Hepatocyte (in vitro differentiated cells): ENCODE results near the gene TUBB3. TPM values are rescaled to one million over a fixed set of nuclear protein-coding genes. Genes with fewer than 3 reads are reported as not detected.

Experiments used
- DNase-seq: peaks from one replicate; pipeline ENCODE4 v3.0.0-alpha.2; 2016; ENCODE audit warnings: low spot score
- H2AFZ ChIP-seq: fragments of 200-600 bp; sonication (generic); 2 replicates; pipeline ENCODE4 v1.6.0; 2016; ENCODE audit warnings: antibody characterized with exemption, mild to moderate bottlenecking
- H3K27ac ChIP-seq: fragments of 200-600 bp; sonication (generic); 2 replicates; pipeline ENCODE4 v1.5.1; 2016; ENCODE audit warnings: mild to moderate bottlenecking
- H3K27me3 ChIP-seq: fragments of 200-600 bp; sonication (generic); 2 replicates; pipeline ENCODE4 v1.6.1; 2016
- H3K36me3 ChIP-seq: fragments of 200-600 bp; sonication (generic); replicated peaks from 2 replicates; pipeline ENCODE4 v1.5.1; 2016; ENCODE audit warnings: low read depth; ENCODE audit not compliant: insufficient read depth
- H3K4me1 ChIP-seq: fragments of 200-600 bp; sonication (generic); 2 replicates; pipeline ENCODE4 v1.5.1; 2016; ENCODE audit warnings: mild to moderate bottlenecking, moderate library complexity; ENCODE audit not compliant: insufficient read depth
- H3K4me2 ChIP-seq: fragments of 200-600 bp; sonication (generic); 2 replicates; pipeline ENCODE4 v1.6.0; 2016
- H3K4me3 ChIP-seq: fragments of 200-600 bp; sonication (generic); 2 replicates; pipeline ENCODE4 v1.5.1; 2016; ENCODE audit warnings: mild to moderate bottlenecking
- H3K79me2 ChIP-seq: fragments of 200-600 bp; sonication (generic); 2 replicates; pipeline ENCODE4 v1.6.0; 2017; ENCODE audit warnings: mild to moderate bottlenecking
- H3K9me2 ChIP-seq: fragments of 200-600 bp; sonication (generic); replicated peaks from 2 replicates; pipeline ENCODE4 v1.6.0; 2017; ENCODE audit warnings: mild to moderate bottlenecking; ENCODE audit not compliant: insufficient read depth
- H3K9me3 ChIP-seq: fragments of 200-600 bp; sonication (generic); 2 replicates; pipeline ENCODE4 v1.5.1; 2016; ENCODE audit warnings: low read depth, mild to moderate bottlenecking
- H4K20me1 ChIP-seq: fragments of 200-600 bp; sonication (generic); 2 replicates; pipeline ENCODE4 v1.6.0; 2016; ENCODE audit warnings: mild to moderate bottlenecking; ENCODE audit not compliant: insufficient read depth, poor library complexity, severe bottlenecking
- EZH2 ChIP-seq: fragments of 200-600 bp; sonication (generic); IDR thresholded peaks from 2 replicates; pipeline ENCODE4 v1.6.1; 2016; ENCODE audit warnings: antibody characterized with exemption, mild to moderate bottlenecking, borderline replicate concordance
- EZH2phosphoT487 ChIP-seq: fragments of 200-600 bp; sonication (generic); IDR thresholded peaks from one replicate; pipeline ENCODE4 v1.6.1; 2018; ENCODE audit warnings: antibody characterized with exemption, mild to moderate bottlenecking, low read depth, moderate library complexity; ENCODE audit not compliant: unreplicated experiment, severe bottlenecking
- whole genome bisulfite sequencing: methylation state at CpG from one replicate; pipeline ENCODE4 v1.1.6; 2016; ENCODE audit warnings: low lambda C conversion rate; ENCODE audit errors: missing lambda C conversion rate; 5-methylcytosine and 5-hydroxymethylcytosine counted together
- polyA plus RNA-seq: library from polyadenylated mRNA; unstranded; fragments of >200 nt; fragmentation: Nextera tagmentation; extraction: Ambion mirVana; gene quantifications from 2 replicates; pipeline ENCODE4 v1.2.1, GENCODE V29; 2016
- total RNA-seq: library from RNA; depleted of rRNA; stranded (reverse); fragments of >200 nt; gene quantifications from 2 replicates; pipeline ENCODE4 v1.2.3, GENCODE V29; 2014
- TF ChIP-seq, protein P1 (sequence below): fragments of 200-600 bp; sonication (generic); IDR thresholded peaks from 2 replicates; pipeline ENCODE4 v1.5.1; 2016; ENCODE audit warnings: antibody characterized with exemption, mild to moderate bottlenecking; ENCODE audit not compliant: poor library complexity

The TUBB3 gene
- total and polyA plus RNA-seq, 2 experiments from 2014 or later: 69.3 to 87.2 TPM

DNA sequence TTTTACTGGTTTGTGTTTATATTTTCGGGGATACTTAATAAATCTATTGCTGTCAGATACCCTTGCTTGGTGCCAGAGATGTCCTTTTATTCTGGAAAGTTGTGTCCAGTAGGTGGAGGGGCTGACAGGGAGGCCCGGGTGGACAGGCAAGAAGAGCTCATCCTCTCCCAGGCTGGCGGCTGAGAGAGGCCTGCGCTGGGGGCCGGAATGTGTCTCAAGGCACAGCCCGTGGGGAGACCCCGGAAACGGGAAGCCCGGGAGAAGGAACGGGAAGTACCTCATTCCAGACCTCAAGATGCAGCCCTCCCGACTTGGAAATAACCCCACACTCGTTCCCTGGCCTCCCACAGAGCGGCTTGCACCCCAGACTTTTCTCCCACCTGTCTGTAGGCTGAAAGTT lies 12.9 kb downstream of the TUBB3 start:
- Histone ChIP-seq H4K20me1 (no peaks in the 10 kb centered on the region), H3K79me2 (no peaks in the 10 kb centered on the region), H2AFZ (no peak overlapping the region), H3K9me2 (no peaks in the 10 kb centered on the region), H3K27ac (no peak overlapping the region), H3K4me3 (no peak overlapping the region), H3K9me3 (no peaks in the 10 kb centered on the region), H3K36me3 (no peaks in the 10 kb centered on the region), H3K4me2 (no peak overlapping the region), H3K4me1 (no peaks in the 10 kb centered on the region), H3K27me3 (no peaks in the 10 kb centered on the region)
- TF ChIP-seq, protein P1, sequence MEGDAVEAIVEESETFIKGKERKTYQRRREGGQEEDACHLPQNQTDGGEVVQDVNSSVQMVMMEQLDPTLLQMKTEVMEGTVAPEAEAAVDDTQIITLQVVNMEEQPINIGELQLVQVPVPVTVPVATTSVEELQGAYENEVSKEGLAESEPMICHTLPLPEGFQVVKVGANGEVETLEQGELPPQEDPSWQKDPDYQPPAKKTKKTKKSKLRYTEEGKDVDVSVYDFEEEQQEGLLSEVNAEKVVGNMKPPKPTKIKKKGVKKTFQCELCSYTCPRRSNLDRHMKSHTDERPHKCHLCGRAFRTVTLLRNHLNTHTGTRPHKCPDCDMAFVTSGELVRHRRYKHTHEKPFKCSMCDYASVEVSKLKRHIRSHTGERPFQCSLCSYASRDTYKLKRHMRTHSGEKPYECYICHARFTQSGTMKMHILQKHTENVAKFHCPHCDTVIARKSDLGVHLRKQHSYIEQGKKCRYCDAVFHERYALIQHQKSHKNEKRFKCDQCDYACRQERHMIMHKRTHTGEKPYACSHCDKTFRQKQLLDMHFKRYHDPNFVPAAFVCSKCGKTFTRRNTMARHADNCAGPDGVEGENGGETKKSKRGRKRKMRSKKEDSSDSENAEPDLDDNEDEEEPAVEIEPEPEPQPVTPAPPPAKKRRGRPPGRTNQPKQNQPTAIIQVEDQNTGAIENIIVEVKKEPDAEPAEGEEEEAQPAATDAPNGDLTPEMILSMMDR: no peak
- TF ChIP-seq EZH2 (no peak), EZH2phosphoT487 (no peak)
- WGBS: 94% methylated on average over 13 of the region's 13 CpGs
- no peak for DNase-seq

DNA sequence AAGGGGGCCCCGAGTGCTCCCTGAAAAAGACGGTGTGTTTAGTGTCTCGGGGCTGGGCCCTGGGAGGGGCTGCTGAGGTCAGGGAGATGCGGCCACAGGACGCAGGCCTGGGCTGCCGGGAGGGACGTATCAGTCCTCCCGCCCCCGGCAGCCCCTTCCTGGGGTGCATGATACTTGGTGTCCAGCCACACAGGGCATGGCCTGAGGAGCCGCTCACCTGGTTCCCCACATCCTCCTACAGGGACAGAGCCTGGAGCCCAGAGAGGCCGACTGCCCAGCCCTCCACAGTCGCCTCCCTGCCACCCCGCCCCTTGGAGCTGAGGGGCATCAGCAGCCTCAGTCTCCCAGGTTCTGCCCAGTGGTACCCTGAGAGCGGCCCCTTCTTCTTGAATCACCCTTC lies 13.4 kb downstream of the TUBB3 start:
- H3K9me2 ChIP-seq: no peaks in the 10 kb centered on the region
- H3K4me2 ChIP-seq: no peak overlapping the region
- H3K4me3 ChIP-seq: no peak overlapping the region
- H3K9me3 ChIP-seq: no peaks in the 10 kb centered on the region
- WGBS: 97% methylated on average over 12 of the region's 14 CpGs
- H3K36me3 ChIP-seq: no peaks in the 10 kb centered on the region
- H4K20me1 ChIP-seq: no peaks in the 10 kb centered on the region
- H2AFZ ChIP-seq: no peak overlapping the region
- no peak overlapping the region for H3K27ac ChIP-seq
- no peaks in the 10 kb centered on the region for H3K27me3 ChIP-seq
- no peaks in the 10 kb centered on the region for H3K4me1 ChIP-seq
- no peaks in the 10 kb centered on the region for H3K79me2 ChIP-seq
- DNase-seq: no peak
- no peak for TF ChIP-seq EZH2

DNA sequence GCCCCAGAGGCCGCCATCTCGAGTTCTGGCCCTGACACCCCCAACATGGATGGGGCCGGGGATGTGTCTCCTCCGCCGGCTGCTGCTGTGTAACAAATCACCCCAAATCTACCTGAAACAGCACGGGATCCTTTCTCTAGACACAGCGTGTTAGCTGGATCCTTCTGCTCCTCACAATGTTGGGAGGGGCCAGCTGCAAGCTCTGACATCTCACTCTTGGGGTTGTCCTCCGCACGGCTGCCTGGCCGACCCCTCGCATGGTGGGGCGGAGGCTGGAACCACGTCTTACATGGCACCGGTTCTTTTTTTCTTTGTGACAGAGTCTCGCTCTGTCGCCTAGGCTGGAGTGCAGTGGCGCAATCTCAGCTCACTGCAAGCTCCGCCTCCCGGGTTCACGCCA lies 13.8 kb downstream of the TUBB3 start:
- TF ChIP-seq EZH2: no peak
- TF ChIP-seq EZH2phosphoT487: no peak
- TF ChIP-seq, protein P1: no peak
- no peak for DNase-seq
- Histone ChIP-seq H3K4me1 (no peaks in the 10 kb centered on the region), H3K9me2 (no peaks in the 10 kb centered on the region), H3K79me2 (no peaks in the 10 kb centered on the region), H2AFZ (no peak overlapping the region), H3K4me3 (no peak overlapping the region), H4K20me1 (no peaks in the 10 kb centered on the region), H3K27me3 (no peaks in the 10 kb centered on the region), H3K9me3 (no peaks in the 10 kb centered on the region), H3K27ac (no peak overlapping the region), H3K4me2 (no peak overlapping the region), H3K36me3 (no peaks in the 10 kb centered on the region)
- 96% methylated on average over 20 of the region's 20 CpGs for WGBS

DNA sequence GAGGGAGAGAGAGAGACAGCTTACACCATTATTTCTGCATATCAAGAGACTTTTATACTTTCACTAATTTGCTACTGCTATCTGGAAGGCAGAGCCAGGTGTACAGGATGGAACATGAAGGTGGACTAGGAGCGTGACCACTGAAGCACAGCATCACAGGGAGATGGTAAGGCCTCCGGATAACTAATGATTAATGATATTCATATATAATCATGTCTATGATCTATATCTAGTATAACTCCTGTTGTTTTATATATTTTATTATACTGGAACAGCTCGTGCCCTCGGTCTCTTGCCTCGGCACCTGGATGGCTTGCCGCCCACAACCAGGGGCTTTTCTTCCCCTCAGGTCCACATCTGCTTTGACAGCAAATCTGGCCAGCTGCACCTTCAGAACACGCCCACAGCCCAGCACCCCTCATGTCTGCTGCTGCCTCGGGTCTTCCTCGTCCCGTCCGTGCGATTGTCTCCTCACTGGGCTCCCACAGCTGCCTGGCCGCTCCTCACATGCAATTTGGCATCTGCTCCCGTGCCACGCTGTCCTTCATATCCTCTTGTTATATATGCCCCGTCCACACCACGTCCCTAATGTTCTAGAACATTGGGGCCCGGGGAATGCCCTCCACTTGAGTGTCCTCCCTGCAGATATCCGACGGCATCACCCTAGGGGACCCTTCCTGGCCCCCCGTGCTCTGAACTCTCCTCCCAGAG lies 15.2 kb downstream of the TUBB3 start:
- H3K27me3 ChIP-seq: no peaks in the 10 kb centered on the region
- no peaks in the 10 kb centered on the region for H3K4me1 ChIP-seq
- H3K9me3 ChIP-seq: no peaks in the 10 kb centered on the region
- TF ChIP-seq EZH2phosphoT487 (no peak), EZH2 (no peak)
- TF ChIP-seq, protein P1: no peak
- no peaks in the 10 kb centered on the region for H3K79me2 ChIP-seq
- H3K4me3 ChIP-seq: no peak overlapping the region
- H4K20me1 ChIP-seq: no peaks in the 10 kb centered on the region
- no peak overlapping the region for H2AFZ ChIP-seq
- no peak overlapping the region for H3K27ac ChIP-seq
- H3K36me3 ChIP-seq: no peaks in the 10 kb centered on the region
- 90% methylated on average over 21 of the region's 21 CpGs for WGBS
- no peak overlapping the region for H3K4me2 ChIP-seq
- no peak for DNase-seq
- H3K9me2 ChIP-seq: no peaks in the 10 kb centered on the region
